GM21528 (cell line): ENCODE data around the gene BYSL.
A peak's percentile ranks its signal among the peaks of the same experiment; 100 is the strongest.

Experiments used
- ATAC-seq: cut with Tn5 transposase; IDR thresholded peaks from one replicate; pipeline ENCODE4 v1.9.1; 2021; ENCODE audit warnings: mild to moderate bottlenecking, moderate library complexity; ENCODE audit not compliant: unreplicated experiment, low FRiP score

The BYSL gene

DNA sequence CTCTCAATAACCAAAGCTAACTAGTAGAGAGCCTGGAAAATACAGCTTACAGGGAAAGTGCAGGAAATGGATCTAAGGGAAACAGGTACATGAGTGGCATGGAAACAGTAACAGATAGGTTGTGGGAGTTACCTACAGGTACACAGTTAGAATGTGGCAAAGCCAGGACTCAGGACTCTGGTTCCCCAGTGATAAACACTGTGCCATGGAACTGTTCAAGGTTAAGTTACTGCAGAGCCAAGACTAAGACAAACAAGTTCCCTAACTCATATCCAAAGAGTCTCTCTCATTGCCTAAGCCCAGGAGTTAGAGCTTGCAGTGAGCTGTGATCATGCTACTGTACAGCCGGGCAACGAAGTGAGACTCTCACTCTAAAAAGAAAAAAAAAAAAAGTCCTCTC lies 7.0 kb upstream of the BYSL start:
- no peak for ATAC-seq

DNA sequence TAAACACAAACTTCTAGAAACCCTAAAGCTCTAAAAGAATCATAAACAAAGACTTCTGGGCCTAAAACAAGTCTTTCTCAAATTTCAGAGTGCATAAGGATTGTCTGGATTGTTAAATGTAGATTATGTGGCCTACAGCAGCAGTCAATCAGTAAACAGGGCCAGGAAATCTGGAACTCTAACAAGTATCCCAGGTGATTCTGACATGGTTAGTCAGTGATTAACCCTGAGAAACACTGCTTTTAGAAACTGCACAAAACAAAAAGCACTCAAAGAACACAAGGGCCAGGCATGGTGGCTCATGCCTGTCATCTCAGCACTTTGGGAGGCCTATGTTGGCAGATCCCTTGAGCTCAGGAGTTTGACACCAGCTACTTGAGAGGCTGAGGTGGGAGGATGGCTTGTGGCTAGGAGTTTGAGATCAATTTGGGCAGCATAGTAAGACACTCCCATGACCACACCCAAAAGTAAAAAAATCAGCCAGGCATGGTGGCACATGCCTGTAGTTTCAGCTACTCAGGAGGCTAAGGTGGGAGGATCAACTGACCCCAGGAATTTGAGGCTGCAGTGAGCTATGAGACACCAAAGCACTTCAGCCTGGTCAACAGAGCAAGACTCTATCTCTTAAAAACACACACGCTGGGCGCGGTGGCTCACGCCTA lies 6.3 kb upstream of the BYSL start:
- no peak for ATAC-seq

DNA sequence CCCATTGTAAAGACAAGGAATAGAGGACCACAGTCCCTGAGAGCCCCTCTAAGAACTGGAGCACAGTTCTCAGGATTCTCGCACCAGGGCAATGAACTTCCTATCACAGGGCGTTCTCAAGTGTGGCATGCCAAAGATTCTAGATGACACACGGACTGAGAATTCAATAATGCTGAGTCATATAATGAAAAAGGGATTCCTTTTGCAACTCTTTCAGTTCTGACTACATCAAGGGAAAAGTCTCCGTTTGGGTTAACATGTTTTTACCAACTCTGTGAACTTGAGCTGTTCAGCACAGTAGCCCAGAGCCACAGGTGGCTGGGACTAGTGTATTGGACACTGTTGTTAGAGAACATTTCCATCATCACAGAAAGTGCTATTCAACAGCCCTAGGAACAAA lies 3.8 kb upstream of the BYSL start:
- ATAC-seq: no peak

DNA sequence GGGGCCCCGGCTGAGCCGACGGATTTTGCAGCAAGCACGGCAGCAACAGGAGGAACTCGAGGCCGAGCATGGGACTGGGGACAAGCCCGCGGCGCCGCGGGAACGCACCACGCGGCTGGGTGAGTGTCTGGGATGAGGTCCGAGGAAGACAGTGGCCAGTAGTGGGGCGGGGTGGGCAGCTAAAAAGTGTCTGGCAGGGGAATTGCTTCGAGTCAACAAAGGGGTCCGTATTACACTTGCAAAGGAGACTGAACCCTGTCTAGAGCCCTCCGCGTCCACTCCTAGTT lies 356 bp downstream of the BYSL start:
- peak; percentile 9 for ATAC-seq

DNA sequence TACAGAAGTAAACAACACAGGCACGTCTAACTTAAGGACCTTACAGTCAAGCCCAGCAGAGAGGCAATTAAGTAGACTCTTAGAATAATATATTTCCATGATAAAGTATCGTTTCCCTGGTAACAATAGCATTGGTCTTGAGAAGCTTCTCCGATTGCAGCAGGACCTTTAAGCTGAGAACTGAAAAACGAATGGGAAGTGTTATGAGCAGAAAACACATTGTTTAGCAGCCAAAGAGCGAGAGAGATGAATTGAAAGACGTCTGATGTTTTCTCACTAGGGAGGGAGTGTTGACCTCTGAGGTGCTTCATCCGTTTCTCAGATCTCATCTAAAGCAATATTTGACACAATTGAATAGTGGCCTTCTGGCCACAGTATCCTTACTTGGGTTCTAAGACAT lies 855 bp downstream of the BYSL start:
- no peak for ATAC-seq

DNA sequence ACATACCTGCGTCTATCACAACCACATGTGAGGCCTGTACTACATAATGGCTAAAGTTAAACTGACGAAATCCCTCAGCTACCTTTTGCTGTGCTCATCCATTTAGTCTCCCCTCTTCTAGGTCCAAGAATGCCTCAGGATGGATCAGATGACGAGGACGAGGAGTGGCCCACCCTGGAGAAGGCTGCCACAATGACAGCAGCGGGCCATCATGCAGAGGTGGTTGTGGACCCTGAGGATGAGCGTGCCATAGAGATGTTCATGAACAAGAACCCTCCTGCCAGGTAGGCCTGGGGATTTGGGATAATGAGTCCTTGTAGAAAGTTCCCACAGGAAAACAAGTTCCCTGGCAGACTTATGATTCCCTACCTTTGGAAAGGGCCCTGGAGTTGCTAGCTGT lies 6.0 kb downstream of the BYSL start:
- ATAC-seq: no peak

DNA sequence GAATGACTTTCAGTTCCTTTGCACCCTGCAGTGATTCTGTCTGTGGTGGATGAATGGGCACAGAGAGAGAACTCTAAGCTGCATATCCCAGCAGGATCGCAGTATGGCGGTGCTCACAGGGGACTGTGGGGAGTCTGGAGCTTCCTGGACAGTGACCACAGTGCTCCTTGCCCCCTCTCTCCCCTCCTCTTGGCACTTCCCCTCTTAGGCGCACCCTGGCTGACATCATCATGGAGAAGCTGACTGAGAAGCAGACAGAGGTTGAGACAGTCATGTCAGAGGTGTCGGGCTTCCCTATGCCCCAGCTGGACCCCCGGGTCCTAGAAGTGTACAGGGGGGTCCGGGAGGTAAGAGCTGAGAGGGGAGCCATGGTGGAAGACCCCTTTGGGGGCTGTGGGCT lies 8.6 kb downstream of the BYSL start:
- no peak for ATAC-seq

DNA sequence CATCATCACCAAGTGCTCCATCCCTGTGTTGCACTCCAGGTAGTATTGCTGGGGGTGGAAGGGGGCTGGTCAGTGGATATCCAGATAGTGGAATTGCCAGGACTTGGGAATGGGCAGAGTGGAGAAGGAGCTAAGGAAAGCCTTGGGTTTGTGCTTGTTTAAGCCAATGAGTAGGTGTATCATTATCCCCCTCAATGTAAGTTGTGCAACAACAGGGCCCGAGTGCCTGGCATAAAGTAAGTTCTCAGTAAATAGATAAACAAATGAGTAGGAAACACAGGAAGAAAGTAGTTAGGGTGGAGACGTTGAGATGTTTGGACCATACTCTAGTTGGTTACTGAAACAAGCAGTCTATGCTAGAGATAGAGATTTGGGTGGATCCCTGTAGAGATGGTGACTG lies 10.5 kb downstream of the BYSL start:
- no peak for ATAC-seq

DNA sequence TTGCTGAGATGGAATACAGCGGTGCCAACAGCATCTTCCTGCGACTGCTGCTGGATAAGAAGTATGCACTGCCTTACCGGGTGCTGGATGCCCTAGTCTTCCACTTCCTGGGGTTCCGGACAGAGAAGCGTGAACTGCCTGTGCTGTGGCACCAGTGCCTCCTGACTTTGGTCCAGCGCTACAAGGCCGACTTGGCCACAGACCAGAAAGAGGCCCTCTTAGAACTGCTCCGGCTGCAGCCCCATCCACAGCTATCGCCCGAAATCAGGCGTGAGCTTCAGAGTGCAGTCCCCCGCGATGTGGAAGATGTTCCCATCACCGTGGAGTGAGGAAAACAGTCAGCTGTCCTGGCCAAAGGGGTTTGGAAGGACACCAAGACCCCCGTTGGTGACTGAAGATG lies 11.1 kb downstream of the BYSL start:
- ATAC-seq: no peak

DNA sequence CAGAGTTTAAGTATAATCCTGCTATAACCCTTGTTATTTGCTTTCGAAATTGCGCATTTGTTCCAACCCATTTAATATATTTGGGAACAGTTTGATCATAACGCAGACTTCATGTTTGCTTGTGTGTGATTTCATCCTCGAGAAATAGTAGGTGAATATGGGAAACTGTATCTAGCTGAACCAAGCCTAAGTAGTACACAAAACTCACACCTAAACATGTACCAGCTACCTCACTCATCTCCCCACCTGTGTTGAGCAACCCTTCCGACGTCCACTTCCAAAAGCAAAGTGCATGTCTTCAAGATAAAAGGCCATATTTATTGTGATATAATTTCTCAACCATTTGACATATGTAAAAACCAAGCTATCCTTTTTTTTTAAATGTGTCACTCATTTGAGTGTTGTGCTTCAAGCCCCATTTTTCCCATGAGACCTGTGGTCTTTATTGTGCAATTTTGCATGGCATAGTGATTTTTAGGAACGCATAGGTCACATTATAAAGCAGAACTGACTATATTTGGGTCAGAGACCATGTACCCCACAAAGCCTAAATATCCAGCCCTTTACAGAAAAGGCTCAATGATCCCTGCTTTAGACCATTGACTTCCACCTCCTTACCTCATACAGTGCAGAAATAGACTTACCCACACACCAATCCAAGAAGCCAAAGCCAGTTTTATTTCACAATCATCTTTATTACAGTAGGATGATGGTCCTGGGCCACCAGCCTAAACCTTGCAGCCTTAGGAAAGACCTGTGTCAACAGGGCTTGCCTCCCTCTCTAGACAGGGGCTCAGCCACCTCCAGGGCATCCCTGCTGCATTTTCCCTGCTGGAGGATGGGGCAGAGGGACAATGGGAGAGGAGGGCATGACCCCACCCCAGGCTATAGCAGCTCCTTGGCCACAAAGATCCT lies 13.2 kb downstream of the BYSL start:
- no peak for ATAC-seq

DNA sequence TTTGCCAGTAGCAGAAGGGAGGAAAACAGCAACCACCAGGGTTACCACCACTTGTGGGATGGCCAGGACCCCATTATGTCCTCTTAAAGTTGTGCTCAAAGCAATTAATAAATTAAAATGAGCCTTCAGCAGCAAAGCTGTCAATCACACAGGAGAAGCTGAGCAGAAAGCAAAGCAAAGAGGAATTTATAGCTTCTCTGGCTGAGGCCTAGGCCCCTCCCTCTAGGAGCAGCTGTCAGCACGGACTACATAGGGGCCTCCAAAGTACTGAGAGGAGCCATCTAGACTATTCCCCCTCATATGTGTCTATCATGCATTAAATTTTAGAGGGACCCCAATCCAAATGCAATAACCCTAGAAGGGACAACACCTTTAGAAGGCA lies 13.9 kb downstream of the BYSL start:
- no peak for ATAC-seq

DNA sequence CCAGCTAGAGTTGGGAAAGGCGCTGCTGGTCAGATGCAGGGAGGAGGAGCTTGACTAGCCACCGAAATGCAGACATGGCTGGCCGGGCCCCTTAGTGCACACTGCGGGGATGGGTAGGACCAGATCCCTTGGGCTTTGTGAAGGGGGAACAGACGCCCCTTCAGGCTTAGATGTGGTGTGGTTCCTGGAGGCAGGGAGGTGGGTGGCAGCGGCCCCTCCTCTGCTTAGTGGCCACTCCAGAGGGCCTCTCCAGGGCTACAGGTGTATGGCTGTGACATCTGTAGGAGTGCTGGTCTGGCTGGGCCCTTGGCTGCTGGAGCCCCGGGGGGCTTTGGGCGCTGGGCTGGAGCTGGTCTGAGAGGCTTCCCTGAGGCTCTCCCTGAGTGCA lies 14.4 kb downstream of the BYSL start:
- no peak for ATAC-seq

DNA sequence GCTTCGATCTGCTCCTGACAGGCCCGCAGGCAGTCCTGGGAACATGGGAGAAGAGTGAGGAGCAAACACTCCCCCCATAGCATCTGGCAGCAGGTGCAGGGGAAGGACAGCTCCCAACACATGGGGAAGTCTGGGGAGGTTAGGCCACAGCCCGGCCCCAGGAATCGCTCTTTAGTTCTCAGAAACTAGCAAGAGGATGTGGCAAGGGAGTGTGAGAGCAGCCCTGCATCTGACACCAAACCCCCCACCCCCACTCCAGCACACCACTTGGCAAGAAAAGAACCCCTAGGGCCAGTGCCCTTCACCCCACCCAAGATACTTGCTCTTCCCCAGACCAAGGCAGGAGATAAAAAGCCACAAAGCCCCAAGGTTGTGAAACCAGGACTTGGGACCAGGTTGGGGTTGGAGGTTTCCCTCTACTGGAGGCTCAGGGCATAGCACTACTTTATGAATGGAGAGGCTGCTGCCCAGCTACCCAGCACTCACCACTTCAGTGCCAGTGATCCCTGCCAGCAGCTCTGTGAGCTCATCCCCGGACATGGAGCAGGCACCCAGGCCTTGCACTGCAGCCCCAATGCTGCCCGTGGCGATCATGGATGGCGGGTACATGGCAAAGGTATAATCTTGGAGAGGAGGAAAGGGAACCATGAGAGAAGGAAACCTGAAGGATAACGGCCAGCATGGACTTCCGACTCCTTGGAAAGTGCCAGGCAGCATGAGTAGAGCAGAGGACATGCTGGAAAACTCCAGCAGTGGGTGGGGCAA lies 15.0 kb downstream of the BYSL start:
- ATAC-seq: peak; percentile 44

DNA sequence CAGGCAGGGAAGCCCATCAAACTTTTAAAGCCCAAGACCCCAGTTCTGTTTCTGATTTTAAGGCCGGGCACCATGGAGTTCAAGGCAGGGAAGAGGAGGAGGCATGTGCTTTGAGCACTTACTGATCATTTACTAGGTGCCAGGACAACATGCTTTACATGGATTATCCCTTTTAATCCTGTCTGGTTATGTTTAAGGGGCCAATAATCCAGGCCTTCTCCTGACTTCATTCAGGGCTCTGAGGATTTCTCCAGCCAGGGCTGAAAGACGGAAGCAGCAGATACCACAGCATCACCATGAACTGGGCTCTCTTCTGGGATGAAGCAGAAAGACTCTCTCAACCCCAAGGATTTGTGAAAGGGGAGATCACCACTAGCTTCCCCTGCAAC lies 16.2 kb downstream of the BYSL start:
- no peak for ATAC-seq

DNA sequence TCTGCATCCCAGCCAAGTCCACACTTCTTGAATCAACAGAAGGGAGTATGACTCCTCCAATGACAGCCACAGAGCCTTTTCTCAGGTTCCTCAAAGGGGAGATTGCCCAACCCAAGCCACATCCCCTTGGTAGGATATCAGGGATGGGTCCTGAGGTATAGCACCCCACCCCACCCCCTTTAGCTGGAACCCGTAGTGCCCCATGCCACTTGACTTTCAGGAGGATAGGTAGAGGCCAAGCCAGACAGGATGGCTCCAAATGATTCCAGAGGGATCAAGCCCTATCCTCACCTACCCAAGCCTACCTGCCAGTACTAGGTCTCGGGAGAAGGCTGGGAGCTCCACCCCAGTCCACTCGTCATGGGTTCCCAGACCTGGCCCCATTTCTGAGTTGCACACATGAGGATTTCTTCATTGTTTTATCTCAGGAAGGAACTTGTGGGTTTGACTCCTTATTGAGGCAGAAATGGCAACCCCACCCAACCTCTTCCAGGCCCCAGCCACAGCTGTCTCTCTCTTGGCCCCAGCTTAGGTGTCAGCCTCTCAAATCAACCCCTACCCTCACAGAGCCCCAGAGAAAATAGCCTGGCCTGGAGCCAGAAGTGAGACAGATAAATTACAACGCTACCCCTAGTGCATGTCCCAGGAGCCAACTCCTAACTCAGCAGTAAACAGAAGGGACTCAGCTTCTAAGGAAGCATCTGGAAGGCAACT lies 16.7 kb downstream of the BYSL start:
- no peak for ATAC-seq

DNA sequence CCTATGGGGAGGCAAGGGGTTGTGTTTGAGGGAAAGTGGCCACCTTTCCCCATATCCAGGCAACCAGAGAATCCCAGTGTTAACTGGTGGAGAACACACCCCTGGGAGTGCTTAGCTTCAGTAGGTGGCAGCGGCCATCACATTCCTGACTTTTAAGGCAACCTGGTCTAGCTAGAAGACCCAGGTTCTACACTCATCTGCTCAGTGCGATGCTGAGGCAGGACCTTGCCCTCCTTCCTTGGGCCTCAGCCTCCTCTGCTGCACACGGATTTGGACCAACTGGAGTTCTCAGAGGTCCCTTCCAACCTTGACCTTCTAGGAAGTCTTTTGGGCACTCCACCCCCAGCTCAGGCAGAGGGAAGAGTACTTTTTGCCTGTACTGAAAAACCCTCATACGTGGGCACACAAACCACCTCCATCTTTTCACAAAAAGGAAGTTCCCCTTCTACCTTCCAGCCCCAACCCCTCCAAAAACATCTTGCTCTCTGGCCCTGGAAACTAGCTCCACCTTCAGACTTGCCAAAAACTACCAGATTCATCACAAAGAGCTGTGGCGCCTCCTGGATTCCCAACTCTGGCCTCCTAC lies 17.4 kb downstream of the BYSL start:
- ATAC-seq: no peak

DNA sequence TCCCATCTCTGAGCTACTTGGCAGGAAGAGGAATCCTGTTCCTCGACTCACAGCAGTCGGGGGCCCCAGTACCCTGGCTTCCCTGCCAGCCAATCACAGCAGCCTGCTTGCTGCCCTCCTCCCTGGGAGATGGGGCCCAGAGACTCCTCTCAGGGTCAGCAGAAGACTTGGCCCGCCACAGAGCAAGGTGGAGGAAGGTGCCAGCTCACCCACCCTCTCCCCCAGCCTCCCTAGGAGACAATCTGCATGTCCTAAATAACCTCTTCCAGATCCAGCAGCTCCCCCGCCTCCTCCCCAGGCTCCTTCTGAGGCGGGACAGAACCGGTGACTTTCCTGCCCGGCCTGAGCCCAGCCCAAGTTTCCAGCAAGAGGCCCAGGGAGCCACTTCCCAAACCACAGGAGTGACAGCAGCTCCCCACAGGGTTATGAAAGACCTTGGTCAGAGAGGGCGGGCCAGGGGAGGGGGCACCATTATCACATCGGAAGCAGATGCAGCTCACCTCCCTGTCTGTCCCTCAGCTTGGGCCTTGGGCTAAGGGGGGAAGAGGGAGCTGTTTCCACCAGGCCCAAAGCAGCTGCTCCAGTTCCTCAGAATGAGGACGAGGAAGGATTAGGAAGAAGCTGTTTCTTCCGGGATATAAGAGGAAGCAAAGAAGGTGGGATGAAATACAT lies 18.0 kb downstream of the BYSL start:
- no peak for ATAC-seq

DNA sequence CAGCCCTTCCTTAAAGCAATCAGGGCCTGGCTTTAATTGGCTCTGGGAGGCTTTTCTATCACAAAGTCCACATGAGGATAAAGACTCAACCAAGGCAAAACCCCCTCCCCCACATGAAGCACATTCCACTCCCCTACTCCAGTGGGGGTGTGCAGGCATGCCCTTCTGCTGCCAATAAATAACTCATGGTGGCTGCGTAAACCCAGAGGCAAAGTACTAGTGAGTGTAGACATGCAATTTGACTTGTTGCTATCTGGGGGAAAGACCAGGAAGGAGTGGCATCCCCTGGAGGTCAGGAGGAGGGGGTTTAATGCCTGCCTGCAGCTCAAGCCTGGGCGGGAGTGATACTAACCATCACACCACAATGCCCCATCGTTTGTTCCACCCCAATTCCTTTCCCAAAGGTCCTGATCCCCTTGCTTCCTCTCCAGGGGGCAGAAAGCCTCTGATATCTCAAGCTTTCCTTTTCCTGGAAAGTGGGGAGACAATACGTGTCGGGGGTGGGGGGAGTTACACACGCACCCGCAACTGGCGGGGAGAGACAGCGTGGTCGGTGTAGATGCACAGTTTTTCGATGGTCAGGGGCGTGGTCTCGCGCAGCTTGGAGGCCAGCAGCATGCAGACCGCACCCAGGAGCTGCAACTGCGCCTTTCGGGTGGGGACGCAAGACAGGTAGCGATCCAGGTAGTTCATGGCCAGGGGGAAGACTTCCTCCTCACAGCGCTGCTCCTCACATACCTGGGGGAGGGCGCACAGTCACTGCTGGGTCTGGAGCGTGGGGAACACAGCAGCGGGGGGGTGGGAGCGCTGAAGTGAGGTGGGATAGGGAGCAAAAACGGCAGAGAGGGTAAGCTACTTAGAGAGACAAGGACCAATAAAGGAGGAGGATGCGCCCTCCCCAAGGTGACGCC lies 18.8 kb downstream of the BYSL start:
- no peak for ATAC-seq

DNA sequence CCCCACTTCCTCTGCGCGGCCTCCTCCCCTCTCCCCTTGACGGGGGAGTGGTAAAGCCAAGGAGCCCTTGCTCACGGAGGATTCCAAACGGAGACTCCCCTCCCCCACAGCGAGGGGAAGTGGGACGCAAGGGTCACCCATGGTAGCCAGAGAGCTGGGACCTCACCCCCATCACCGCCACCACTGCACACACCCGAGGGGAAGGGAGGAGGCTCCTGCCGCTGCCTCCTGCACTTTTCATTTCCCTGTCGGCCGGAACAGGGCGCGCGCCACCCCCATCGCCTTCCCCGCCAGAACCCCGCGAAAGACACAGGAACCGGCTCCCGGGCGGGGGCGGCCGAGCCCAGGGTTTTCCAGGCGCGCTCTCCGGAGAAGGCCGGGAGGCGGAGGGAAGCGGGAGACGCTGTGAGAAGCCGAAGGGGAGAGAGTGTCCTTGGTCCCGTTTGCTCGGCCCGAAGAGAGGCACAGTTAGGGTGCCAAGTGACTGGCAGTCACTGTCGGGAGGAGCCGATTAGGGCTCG lies 19.5 kb downstream of the BYSL start:
- no peak for ATAC-seq
